Osteoblast (primary cell): ENCODE measurements around the gene ABI3BP. TPM values are rescaled to one million over a fixed set of nuclear protein-coding genes. Genes with fewer than 3 reads are reported as not detected.
A peak's percentile ranks its signal among the peaks of the same experiment; 100 is the strongest.

Experiments used
- DNase-seq: peaks from one replicate; pipeline ENCODE4 v3.0.0; 2011; ENCODE audit warnings: low spot score, mixed read lengths; ENCODE audit not compliant: insufficient read length; ENCODE audit errors: missing footprints
- H2AFZ ChIP-seq: 2 replicates; pipeline ENCODE4 v1.6.0; 2011; ENCODE audit warnings: mild to moderate bottlenecking, low read length
- H3K27ac ChIP-seq: 2 replicates; pipeline ENCODE4 v1.5.1; 2011; ENCODE audit warnings: mild to moderate bottlenecking, low read depth, low read length, moderate library complexity
- H3K27me3 ChIP-seq: 2 replicates; pipeline ENCODE4 v1.6.0; 2012; ENCODE audit warnings: mild to moderate bottlenecking, control low read depth, inconsistent platforms, low read length, moderate library complexity; ENCODE audit not compliant: insufficient read depth
- H3K36me3 ChIP-seq: 2 replicates; pipeline ENCODE4 v1.5.1; 2011; ENCODE audit warnings: mild to moderate bottlenecking, low read length, control low read depth, moderate library complexity; ENCODE audit not compliant: insufficient read depth
- H3K4me1 ChIP-seq: 2 replicates; pipeline ENCODE4 v1.5.1; 2011; ENCODE audit warnings: mild to moderate bottlenecking, low read length, control low read depth, moderate library complexity; ENCODE audit not compliant: insufficient read depth
- H3K4me2 ChIP-seq: 2 replicates; pipeline ENCODE4 v1.6.0; 2011; ENCODE audit warnings: mild to moderate bottlenecking, low read length; ENCODE audit not compliant: insufficient read depth
- H3K4me3 ChIP-seq: fragments of 200-600 bp; sonication (generic); 3 replicates; pipeline ENCODE4 v1.5.1; 2012; ENCODE audit warnings: mild to moderate bottlenecking, low read length, inconsistent platforms; ENCODE audit not compliant: insufficient read depth
- H3K79me2 ChIP-seq: 2 replicates; pipeline ENCODE4 v1.6.0; 2012; ENCODE audit warnings: mild to moderate bottlenecking, low read length, control low read depth, inconsistent platforms; ENCODE audit not compliant: insufficient read depth
- H3K9me3 ChIP-seq: 2 replicates; pipeline ENCODE4 v1.5.1; 2011; ENCODE audit warnings: low read depth, low read length, control low read depth
- H4K20me1 ChIP-seq: 2 replicates; pipeline ENCODE4 v1.6.0; 2012; ENCODE audit warnings: mild to moderate bottlenecking, low read length, control low read depth; ENCODE audit not compliant: insufficient read depth
- CTCF ChIP-seq: IDR thresholded peaks from 2 replicates; pipeline ENCODE4 v1.5.1; 2011; ENCODE audit warnings: mild to moderate bottlenecking, low read depth, low read length, moderate library complexity; ENCODE audit errors: extremely low read depth
- total RNA-seq: library from RNA; depleted of rRNA; stranded (reverse); fragments of >200 nt; gene quantifications from 2 replicates; pipeline ENCODE4 v1.2.3, GENCODE V29; 2012

The ABI3BP gene
- total RNA-seq, 1 donor = 130 TPM

- no peak for TF ChIP-seq CTCF
- Histone ChIP-seq H3K4me1 (peaks cover 44% of the 10 kb centered on the region), H3K27me3 (no peaks in the 10 kb centered on the region), H3K36me3 (peaks cover 19% of the 10 kb centered on the region), H3K27ac (no peak overlapping the region), H3K79me2 (peaks cover 9% of the 10 kb centered on the region), H4K20me1 (no peaks in the 10 kb centered on the region), H3K4me2 (peak overlapping the region; percentile 35), H3K9me3 (no peaks in the 10 kb centered on the region), H3K4me3 (no peak overlapping the region), H2AFZ (no peak overlapping the region)
- DNase-seq = no peak
These were observed 96.2 kb downstream of the ABI3BP start for GRCh38 chr3:100896994-100897393.

- peak; percentile 84 for TF ChIP-seq CTCF
- Histone ChIP-seq H4K20me1 (no peaks in the 10 kb centered on the region), H2AFZ (peak overlapping the region; percentile 69), H3K27ac (peak overlapping the region; percentile 43), H3K4me3 (no peak overlapping the region), H3K9me3 (no peaks in the 10 kb centered on the region), H3K36me3 (peaks cover 18% of the 10 kb centered on the region), H3K4me1 (peaks cover 23% of the 10 kb centered on the region), H3K27me3 (no peaks in the 10 kb centered on the region), H3K79me2 (peaks cover 14% of the 10 kb centered on the region), H3K4me2 (no peak overlapping the region)
- peak; percentile 59 for DNase-seq
These were observed 99.6 kb downstream of the ABI3BP start for GRCh38 chr3:100893590-100893989.

GRCh38 chr3:100893108-100893507 is 100.1 kb downstream of the ABI3BP start:
- no peaks in the 10 kb centered on the region for H4K20me1 ChIP-seq
- peak overlapping the region; percentile 69 for H2AFZ ChIP-seq
- no peak for TF ChIP-seq CTCF
- H3K4me1 ChIP-seq = peaks cover 22% of the 10 kb centered on the region
- peaks cover 14% of the 10 kb centered on the region for H3K36me3 ChIP-seq
- peaks cover 12% of the 10 kb centered on the region for H3K79me2 ChIP-seq
- no peak overlapping the region for H3K4me2 ChIP-seq
- H3K27ac ChIP-seq = peak overlapping the region; percentile 43
- H3K9me3 ChIP-seq = no peaks in the 10 kb centered on the region
- DNase-seq = no peak
- no peak overlapping the region for H3K4me3 ChIP-seq
- H3K27me3 ChIP-seq = no peaks in the 10 kb centered on the region

GRCh38 chr3:100891827-100892226 is 101.4 kb downstream of the ABI3BP start:
- peaks cover 11% of the 10 kb centered on the region for H3K36me3 ChIP-seq
- no peak overlapping the region for H3K4me3 ChIP-seq
- H4K20me1 ChIP-seq = no peaks in the 10 kb centered on the region
- H3K9me3 ChIP-seq = no peaks in the 10 kb centered on the region
- H3K79me2 ChIP-seq = peaks cover 12% of the 10 kb centered on the region
- peak; percentile 9 for DNase-seq
- H2AFZ ChIP-seq = no peak overlapping the region
- no peaks in the 10 kb centered on the region for H3K27me3 ChIP-seq
- H3K4me2 ChIP-seq = no peak overlapping the region
- no peak for TF ChIP-seq CTCF
- peaks cover 22% of the 10 kb centered on the region for H3K4me1 ChIP-seq
- H3K27ac ChIP-seq = peak overlapping the region; percentile 4
